Stimulated activated CD4-positive, alpha-beta T cell treated with anti-CD3 and anti-CD28 coated beads, Interleukin-2, amount 100 ng/mL, for 48 hours (primary cell): ENCODE measurements around the gene ZNF330.

ENCODE experiments used
- DNase-seq, 2 donors: peaks; one replicate each; pipeline ENCODE4 v3.0.0-alpha.2; 2020

ZNF330 gene

GRCh38 chr4:141238186-141238585 is 17.5 kb downstream of the ZNF330 start:
- no peak for DNase-seq

- no peak for DNase-seq
Observed at GRCh38 chr4:141240259-141240658, 19.6 kb downstream of the ZNF330 start.

- DNase-seq: no peak
Observed at GRCh38 chr4:141240671-141241070, 20.0 kb downstream of the ZNF330 start.

- no peak for DNase-seq
Observed at GRCh38 chr4:141241986-141242385, 21.3 kb downstream of the ZNF330 start.

GRCh38 chr4:141244419-141244818 is 23.7 kb downstream of the ZNF330 start:
- no peak for DNase-seq

DNA sequence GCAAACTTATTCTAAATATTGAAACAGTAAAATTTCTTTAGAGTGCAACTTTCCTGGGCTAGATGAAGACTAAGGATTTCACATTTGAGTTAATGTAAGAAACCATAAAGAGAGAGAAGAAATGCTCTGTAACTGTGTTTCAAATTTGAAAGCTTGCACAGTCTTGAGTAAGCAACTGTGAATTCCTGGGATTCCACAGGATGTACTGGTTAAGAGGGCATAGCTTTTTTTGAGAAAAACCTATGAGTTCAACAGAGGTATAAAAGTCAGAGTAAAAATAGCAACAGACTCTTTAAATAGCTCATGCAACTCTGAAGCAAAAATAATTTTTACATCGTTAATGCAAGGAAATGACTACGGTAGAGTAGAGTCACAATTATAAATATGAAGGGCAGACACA is 25.5 kb downstream of the ZNF330 start:
- DNase-seq: no peak

DNA sequence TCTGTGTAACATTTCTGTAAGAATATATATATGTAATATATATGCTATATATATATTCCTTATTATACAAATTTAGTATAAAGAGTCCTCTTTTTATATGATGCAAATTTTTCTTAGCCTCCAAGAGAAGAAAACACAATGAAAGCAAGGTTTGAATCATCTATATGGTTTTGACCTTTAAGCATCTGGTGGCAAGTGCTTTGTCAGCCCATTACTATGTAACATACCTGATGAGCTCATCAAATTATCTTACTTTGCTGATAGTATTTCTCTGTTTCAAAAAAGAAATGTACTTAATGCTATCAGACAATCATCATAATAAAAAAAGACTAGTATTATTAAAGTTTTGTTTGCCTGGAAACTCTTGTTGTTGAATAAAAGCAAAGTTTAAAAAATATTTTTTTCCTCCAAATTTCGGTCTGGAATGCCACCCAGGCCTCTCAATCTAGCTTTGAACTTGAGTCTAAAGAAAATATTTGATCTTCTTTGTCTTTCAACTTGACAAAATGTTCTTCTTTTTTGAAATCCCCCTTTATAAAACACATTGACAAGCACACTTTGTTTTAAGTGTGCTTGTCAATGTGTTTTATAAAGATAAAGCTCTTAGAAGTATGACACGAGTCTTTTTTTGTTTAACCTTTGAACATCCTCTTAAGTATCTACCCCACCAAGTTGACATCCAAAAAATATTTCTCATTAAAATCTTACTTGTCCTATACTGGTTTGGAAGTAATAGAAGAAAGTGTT is 26.2 kb downstream of the ZNF330 start:
- no peak for DNase-seq

DNA sequence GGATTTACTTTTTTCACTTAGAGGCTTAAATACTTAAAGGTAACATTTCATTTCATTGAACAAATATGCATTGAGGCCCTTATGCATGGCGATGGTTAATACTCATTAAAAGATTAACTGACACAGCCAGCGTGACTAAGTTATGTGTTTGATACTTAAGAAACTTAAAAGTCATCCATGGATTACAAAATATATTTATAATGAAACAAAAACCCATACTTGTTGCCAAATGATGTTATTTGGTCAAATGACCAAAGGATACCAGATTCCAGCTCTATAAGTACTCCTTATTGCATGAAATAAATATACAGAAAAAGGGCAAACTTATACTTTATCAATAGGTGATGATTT is 26.7 kb downstream of the ZNF330 start:
- DNase-seq: no peak

DNA sequence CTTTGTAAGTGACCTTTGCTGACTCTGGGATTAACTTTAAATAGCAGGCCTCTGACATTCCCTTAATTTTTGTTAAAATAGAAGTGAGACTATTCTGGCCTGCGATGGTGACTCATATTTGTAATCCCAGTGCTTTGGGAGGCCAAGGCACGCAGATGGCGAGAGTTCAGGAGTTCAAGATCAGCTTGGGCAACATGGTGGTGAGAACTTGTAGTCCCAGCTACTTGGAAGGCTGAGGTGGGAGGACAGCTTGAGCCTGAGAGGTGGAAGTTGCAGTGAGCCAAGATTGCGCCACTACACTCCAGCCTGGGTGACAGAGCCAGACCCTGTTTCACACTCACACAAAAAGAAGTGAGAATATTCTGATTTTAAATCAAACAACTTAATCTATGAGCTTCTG is 27.3 kb downstream of the ZNF330 start:
- no peak for DNase-seq

GRCh38 chr4:141248486-141248885 is 27.8 kb downstream of the ZNF330 start:
- DNase-seq: no peak

DNA sequence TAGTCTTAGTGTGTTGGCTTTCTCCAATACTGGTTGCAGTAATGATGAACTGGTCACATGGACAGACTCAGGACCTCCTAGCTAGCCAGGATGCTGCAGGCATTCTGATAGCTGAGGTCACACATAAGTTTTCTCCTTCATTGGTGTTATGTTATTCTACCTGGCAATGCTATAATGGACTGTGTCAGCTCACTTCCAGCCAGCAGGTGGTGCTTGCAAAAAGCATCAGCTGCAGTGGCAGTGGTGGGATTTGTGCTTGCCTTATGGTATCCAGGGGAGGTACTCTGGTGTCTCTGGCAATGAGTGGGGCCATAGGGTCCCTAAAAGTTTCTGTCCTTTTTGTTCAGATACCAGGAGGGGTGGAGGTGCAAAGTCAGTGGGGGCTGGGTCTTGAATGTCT is 33.6 kb downstream of the ZNF330 start:
- DNase-seq: no peak

GRCh38 chr4:141255016-141255415 is 34.3 kb downstream of the ZNF330 start:
- no peak for DNase-seq

DNA sequence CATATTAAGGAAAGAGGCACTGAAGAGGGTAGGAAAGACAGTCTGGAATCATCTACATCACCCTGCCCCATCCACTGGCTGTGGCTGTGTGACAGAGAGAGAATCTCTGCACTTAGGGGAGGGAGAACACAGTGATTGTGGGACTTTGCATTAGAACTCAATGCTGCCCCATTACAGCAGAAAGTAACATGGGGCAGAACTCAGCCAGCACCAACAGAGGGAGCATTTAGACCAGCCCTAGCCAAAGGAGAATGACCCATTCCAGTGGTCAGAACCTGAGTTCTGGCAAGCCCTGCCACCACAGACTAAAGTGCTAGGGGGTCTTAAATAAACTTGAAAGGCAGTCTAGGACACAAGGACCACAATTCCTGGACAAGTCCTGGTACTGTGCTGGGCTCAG is 37.9 kb downstream of the ZNF330 start:
- no peak for DNase-seq

DNA sequence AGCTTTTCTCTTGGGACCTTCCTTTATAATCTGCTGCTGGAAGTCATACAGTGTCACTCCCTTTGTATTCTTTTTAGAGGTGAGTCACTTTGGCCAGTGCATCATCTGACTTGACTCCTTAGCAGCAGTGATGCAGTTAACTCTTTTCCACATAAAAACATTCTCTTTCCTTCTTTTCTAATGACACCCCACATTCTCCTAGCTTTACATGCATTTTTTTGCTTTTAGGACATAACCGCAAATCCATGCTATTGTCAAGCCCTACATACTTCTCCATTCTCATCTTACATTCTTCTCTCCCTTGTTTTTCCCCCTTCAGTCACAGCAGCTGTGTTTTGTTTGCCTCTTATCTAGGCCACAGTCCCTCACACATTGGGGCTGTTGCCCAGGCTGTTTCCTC is 55.1 kb downstream of the ZNF330 start:
- DNase-seq: no peak

DNA sequence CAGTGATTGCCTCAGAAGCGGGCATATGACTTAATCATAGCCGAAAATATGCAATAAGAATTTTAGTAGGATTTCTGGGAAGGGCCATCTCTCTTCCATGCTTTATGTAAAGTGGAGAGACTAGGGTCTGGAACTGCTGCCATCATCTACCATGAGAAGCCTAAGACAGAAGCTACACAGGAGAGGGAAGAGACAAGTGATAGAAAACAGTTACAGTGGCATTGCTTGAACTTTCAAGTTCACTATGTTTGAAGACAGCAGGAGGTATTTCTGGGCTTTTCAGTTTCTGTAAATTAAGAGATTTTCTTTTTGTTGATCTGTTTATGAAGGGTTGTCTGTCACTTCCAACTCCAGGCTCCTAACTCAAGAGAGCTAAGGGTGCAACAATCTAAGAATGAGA is 62.5 kb downstream of the ZNF330 start:
- DNase-seq: no peak

DNA sequence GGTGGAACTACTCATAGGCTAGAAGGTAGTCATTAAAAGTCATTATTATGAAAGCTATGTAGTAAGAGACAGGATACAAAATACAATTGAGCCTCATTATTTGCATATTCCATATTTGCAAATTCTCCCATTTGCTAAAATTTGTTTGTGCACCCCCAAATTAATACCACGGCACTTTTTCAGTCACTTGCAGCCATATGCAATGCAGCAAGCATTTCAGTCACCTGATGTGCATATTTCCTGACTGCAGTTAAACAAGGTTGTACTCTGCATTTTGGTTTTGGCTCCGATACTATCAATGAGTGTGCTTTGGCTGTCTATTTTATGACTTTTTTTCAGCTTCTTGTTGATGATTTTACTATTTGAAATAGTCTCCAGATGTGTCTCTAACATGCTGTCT is 62.9 kb downstream of the ZNF330 start:
- DNase-seq: no peak
